ENCODE data around the gene WDR72. TPM values are rescaled to one million over a fixed set of nuclear protein-coding genes. Genes with fewer than 3 reads are reported as not detected.

The WDR72 gene
- total RNA-seq, 3 donors from 2014 or later = 0.19 to 0.52 (median 0.41) TPM

- ATAC-seq = no peak
- no peaks in the 10 kb centered on the region for H3K36me3 ChIP-seq (ENCODE audit: low read depth)
- no peak for DNase-seq
- no peaks in the 10 kb centered on the region for H3K4me1 ChIP-seq (ENCODE audit: low read depth)
- no peak overlapping the region for H3K4me3 ChIP-seq
- no peaks in the 10 kb centered on the region for H3K9me3 ChIP-seq
- intact Hi-C loops (cut with DNase I, micrococcal nuclease) = no loop called here
- no peak for TF ChIP-seq CTCF (IDR thresholded peaks at IDR 0.05)
Observed at GRCh38 chr15:53576841-53577240, 182.6 kb downstream of the WDR72 start.

GRCh38 chr15:53573091-53573490 is 186.4 kb downstream of the WDR72 start:
- Histone ChIP-seq H3K9me3 (no peaks in the 10 kb centered on the region), H3K4me1 (ENCODE audit: low read depth) (no peaks in the 10 kb centered on the region), H3K36me3 (ENCODE audit: low read depth) (no peaks in the 10 kb centered on the region), H3K4me3 (no peak overlapping the region)
- intact Hi-C loops (cut with DNase I, micrococcal nuclease) = no loop called here
- TF ChIP-seq CTCF (IDR thresholded peaks at IDR 0.05) = no peak
- ATAC-seq = no peak
- DNase-seq = no peak

- no peak for TF ChIP-seq CTCF (IDR thresholded peaks at IDR 0.05)
- H3K4me1 ChIP-seq (ENCODE audit: low read depth) = no peaks in the 10 kb centered on the region
- H3K4me3 ChIP-seq = no peak overlapping the region
- H3K9me3 ChIP-seq = no peaks in the 10 kb centered on the region
- H3K36me3 ChIP-seq (ENCODE audit: low read depth) = no peaks in the 10 kb centered on the region
- intact Hi-C loops (cut with DNase I, micrococcal nuclease) = no loop called here
- no peak for DNase-seq
- ATAC-seq = no peak
Observed at GRCh38 chr15:53569751-53570480, 189.5 kb downstream of the WDR72 start.

GRCh38 chr15:53566912-53567311 is 192.6 kb downstream of the WDR72 start:
- Histone ChIP-seq H3K4me1 (ENCODE audit: low read depth) (no peaks in the 10 kb centered on the region), H3K4me3 (no peak overlapping the region), H3K36me3 (ENCODE audit: low read depth) (no peaks in the 10 kb centered on the region), H3K9me3 (no peaks in the 10 kb centered on the region)
- no peak for DNase-seq
- no peak for ATAC-seq
- intact Hi-C loops (cut with DNase I, micrococcal nuclease) = no loop called here
- TF ChIP-seq CTCF (IDR thresholded peaks at IDR 0.05) = no peak

GRCh38 chr15:53565721-53566120 is 193.7 kb downstream of the WDR72 start:
- H3K4me1 ChIP-seq (ENCODE audit: low read depth) = no peaks in the 10 kb centered on the region
- TF ChIP-seq CTCF (IDR thresholded peaks at IDR 0.05) = no peak
- no peak overlapping the region for H3K4me3 ChIP-seq
- no peaks in the 10 kb centered on the region for H3K9me3 ChIP-seq
- no peak for ATAC-seq
- intact Hi-C loops (cut with DNase I, micrococcal nuclease) = no loop called here
- H3K36me3 ChIP-seq (ENCODE audit: low read depth) = no peaks in the 10 kb centered on the region
- no peak for DNase-seq

GRCh38 chr15:53564647-53565046 is 194.8 kb downstream of the WDR72 start:
- H3K4me1 ChIP-seq (ENCODE audit: low read depth) = peaks cover 7% of the 10 kb centered on the region
- intact Hi-C loops (cut with DNase I, micrococcal nuclease) = no loop called here
- H3K36me3 ChIP-seq (ENCODE audit: low read depth) = no peaks in the 10 kb centered on the region
- DNase-seq (no peak), ATAC-seq (no peak)
- H3K4me3 ChIP-seq = no peak overlapping the region
- no peak for TF ChIP-seq CTCF (IDR thresholded peaks at IDR 0.05)
- H3K9me3 ChIP-seq = no peaks in the 10 kb centered on the region

All from mucosa of descending colon (tissue), 3 donors.